Fibroblast of villous mesenchyme (primary cell): ENCODE results near the gene MRPL9. TPM values are rescaled to one million over a fixed set of nuclear protein-coding genes. Genes with fewer than 3 reads are reported as not detected.

Experiments used
- DNase-seq: peaks from one replicate; pipeline ENCODE4 v3.0.0-alpha.2; 2010; ENCODE audit warnings: low read depth
- H3K4me3 ChIP-seq: 2 replicates; pipeline ENCODE4 v1.5.1; 2011; ENCODE audit warnings: low read depth, mild to moderate bottlenecking, low read length
- CTCF ChIP-seq: IDR thresholded peaks from 2 replicates; pipeline ENCODE4 v1.5.1; 2012; ENCODE audit warnings: low read depth, mild to moderate bottlenecking, low read length; ENCODE audit not compliant: insufficient read depth
- total RNA-seq: library from RNA; depleted of rRNA; stranded (reverse); fragments of >200 nt; gene quantifications from 2 replicates; pipeline ENCODE4 v1.2.3, GENCODE V29; 2012

MRPL9 gene
- total RNA-seq, 1 donor, result 91.5 TPM

DNA sequence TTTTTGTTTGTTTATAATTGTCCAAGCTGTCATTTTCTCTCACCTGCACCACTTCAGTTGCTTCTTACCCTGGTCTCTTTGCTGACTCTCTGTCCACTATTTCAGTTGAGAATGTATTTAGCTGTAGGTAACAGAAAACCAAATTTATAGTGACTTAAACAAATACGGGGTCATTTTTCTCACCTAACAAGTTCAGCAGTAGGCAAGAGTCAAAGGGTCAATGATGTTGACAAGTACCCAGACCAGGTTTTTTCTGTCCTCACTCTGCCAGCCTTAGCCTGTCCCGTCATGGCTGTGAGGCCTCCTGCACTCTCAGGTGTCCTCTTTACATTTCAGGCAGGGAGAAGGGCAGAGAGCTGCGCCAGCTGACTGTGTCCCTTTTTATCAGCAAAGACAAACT lies 30.2 kb downstream of the MRPL9 start:
- DNase-seq, result no peak
- H3K4me3 ChIP-seq, result no peak overlapping the region
- no peak for TF ChIP-seq CTCF

- no peak for DNase-seq
- H3K4me3 ChIP-seq, result no peak overlapping the region
- no peak for TF ChIP-seq CTCF
These were observed 33.4 kb downstream of the MRPL9 start for GRCh38 chr1:151729966-151730291.

- no peak for TF ChIP-seq CTCF
- H3K4me3 ChIP-seq, result no peak overlapping the region
- no peak for DNase-seq
These were observed 33.9 kb downstream of the MRPL9 start for GRCh38 chr1:151729157-151729965.

GRCh38 chr1:151728151-151729054 lies 34.9 kb downstream of the MRPL9 start:
- no peak overlapping the region for H3K4me3 ChIP-seq
- no peak for TF ChIP-seq CTCF
- DNase-seq, result no peak

DNA sequence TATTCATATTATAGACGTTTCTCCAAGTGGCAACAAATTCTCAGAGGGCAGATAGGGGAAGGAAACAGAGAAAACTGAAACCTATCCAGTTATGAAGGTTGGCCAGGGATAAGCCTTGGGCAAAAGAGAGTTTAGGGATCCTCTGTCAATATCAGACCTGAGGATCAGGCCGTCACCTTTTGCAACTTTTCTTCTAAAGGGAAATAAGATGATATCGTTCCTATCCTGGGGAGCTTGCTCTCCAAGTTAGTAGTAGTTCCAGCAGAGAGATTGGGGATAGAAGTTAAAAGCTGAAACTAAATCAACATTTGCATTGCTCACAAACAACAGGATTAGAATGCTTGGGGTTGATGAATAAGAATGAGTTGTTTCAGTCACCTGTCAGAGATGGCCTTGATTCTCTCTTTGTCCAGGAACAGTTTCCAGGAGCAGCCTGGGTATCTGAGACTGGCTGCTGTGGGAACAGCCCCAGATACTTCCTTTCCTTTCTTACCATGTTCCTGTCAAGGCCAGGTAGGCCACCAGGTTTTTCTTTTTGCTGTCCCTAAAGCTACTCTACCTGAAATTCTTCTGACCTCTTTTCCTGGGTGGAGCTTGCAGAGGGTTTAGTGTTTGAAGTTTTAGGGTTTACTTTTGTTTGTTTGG lies 39.4 kb downstream of the MRPL9 start:
- TF ChIP-seq CTCF, result no peak
- no peak overlapping the region for H3K4me3 ChIP-seq
- no peak for DNase-seq

DNA sequence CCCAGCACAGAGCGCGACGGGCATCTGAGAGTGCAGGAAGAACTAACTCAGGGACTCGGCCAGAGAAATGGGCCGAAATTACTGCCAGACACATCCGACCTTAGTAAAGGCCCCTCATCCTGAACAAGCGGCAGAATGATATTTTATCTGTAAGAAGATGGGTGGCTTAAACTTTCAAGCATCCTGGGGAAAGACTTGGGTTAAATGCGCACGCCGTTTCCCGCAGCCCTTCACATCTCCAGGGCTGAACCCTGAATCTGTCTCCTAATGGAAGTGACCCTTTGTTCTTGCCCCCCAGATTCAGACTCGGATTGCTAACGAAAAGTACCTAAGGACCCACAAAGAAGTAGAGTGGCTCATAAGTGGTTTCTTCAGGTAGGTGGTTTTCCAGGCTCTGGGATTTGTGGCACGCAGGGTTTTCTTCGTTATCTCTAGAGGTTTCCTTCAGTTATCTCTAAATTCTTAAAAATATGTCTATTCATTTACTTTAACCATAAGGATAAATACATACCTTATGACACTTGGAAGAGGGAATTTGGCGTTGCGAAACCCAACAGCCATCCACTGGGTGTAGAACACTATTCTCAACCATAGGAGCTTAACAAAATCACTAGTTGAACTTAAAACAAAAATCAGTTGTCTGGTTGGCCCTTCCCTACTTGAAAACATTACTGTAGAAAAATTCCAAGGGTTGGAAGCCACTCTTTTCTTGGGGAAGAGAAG lies 41.3 kb downstream of the MRPL9 start:
- peak overlapping the region; percentile 39 for H3K4me3 ChIP-seq
- TF ChIP-seq CTCF, result no peak
- peak; percentile 44 for DNase-seq
